Globus pallidus (tissue), 1 donor: ENCODE measurements around the gene BIRC2.

Experiments used
- DNase-seq: peaks from one replicate; pipeline ENCODE4 v3.0.0-alpha.2; 2015; ENCODE audit warnings: low spot score

Gene BIRC2

GRCh38 chr11:102402548-102402947, 55.5 kb downstream of the BIRC2 start:
- no peak for DNase-seq

GRCh38 chr11:102405501-102405900, 58.5 kb downstream of the BIRC2 start:
- DNase-seq = peak; percentile 61

GRCh38 chr11:102406099-102406498, 59.1 kb downstream of the BIRC2 start:
- no peak for DNase-seq

- no peak for DNase-seq
These were observed 60.9 kb downstream of the BIRC2 start for GRCh38 chr11:102407901-102408300.

- DNase-seq = no peak
These were observed 61.3 kb downstream of the BIRC2 start for GRCh38 chr11:102408339-102408738.

- DNase-seq = no peak
These were observed 63.4 kb downstream of the BIRC2 start for GRCh38 chr11:102410382-102410784.

- DNase-seq = no peak
These were observed 64.1 kb downstream of the BIRC2 start for GRCh38 chr11:102411142-102411541.

DNA sequence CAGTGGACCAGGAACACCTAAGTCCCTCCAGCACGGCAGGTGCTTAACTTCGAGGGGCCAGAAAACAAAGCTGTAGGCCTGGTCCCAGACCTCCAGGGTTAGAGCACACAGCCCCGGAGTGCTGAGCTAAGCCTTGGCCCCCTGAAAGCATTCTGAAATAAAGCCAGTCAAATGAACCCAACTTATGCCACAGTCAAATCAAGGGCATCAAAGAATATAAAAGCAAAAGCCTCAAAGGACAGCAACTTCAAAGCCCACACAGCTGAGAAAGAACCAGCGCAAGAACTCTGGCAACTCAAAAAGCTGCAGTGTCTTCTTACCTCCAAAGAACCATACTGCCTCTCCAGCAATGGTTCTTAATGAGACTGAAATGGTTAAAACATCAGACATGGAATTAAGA, 66.5 kb downstream of the BIRC2 start:
- DNase-seq = no peak

DNA sequence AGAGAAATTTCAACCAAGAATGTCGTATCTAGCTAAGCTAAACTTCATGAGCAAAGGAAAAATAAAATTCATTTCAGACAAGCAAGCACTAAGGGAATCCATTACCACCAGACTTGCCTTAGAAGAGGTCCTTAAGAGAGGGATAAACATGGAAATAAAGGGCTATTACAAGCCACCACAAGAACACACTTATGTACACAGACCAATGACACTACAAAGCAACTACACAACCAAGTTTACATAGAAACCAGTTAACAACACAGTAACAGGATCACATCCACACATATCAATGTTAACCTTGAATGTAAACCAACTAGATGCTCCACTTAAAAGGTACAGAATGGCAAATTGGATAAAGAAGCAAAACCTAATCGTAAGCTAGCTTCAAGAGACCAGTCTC, 67.5 kb downstream of the BIRC2 start:
- DNase-seq = no peak

DNA sequence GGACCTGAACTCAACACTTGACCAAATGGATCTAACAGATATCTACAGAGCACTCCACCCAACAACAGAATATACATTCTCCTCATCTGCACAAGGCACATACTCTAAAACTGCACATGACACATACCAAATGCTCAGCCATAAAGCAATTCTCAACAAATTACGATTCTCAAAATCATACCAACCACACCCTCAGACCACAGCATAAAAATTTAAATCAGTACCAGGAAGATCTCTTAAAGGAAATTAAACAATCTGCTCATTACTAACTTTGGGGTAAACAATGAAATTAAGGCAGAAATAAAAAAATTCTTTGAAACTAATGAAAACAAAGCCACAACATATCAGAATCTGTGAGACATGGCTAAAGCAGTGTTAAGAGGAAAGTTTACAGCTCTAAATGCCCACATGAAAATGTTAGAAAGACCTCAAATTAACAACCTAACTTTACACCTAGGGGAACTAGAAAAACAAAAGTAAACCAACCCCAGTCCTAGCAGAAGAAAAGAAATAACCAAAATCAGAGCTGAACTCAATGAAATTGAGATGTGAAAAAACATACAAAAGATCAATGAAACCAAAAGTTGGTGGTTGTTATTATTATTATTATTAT, 68.4 kb downstream of the BIRC2 start:
- no peak for DNase-seq

DNA sequence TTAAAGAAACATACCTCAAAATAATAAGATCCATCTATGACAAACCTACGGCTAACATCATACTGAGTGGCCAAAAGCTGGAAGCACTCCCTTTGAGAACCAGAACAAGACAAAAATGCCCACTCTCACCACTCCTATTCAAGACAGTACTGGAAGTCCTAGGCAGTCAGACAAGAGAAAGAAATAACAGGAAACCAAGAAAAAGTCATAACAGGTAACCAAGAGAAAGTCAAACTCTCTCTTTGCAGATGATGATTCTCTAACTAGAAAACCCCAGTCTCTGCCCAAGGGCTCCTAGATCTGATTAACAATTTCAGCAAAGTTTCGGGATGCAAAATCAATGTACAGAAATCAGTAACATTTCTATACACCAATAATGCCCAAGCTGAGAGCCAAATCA, 70.0 kb downstream of the BIRC2 start:
- no peak for DNase-seq

- no peak for DNase-seq
These were observed 72.2 kb downstream of the BIRC2 start for GRCh38 chr11:102419181-102419580.

- DNase-seq = no peak
These were observed 73.5 kb downstream of the BIRC2 start for GRCh38 chr11:102420547-102420946.

DNA sequence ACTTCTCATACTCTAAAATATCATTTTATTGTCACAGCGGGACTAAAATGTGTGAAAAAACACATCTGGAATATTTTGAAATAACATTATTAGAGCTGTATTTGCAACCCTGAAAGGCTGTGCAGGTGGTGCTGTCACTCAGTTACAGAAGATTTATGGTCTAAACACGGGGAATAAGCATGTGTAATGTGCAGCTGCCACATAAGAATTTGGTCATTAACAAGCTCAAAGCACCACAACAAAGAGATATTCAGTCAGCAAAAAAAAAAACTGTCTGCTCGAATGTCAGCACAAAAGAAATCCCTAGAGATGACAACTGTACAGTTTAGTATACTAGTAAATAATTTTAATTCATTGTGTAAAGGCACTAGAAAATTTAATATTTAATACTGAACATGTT, 74.2 kb downstream of the BIRC2 start:
- DNase-seq = peak; percentile 90

DNA sequence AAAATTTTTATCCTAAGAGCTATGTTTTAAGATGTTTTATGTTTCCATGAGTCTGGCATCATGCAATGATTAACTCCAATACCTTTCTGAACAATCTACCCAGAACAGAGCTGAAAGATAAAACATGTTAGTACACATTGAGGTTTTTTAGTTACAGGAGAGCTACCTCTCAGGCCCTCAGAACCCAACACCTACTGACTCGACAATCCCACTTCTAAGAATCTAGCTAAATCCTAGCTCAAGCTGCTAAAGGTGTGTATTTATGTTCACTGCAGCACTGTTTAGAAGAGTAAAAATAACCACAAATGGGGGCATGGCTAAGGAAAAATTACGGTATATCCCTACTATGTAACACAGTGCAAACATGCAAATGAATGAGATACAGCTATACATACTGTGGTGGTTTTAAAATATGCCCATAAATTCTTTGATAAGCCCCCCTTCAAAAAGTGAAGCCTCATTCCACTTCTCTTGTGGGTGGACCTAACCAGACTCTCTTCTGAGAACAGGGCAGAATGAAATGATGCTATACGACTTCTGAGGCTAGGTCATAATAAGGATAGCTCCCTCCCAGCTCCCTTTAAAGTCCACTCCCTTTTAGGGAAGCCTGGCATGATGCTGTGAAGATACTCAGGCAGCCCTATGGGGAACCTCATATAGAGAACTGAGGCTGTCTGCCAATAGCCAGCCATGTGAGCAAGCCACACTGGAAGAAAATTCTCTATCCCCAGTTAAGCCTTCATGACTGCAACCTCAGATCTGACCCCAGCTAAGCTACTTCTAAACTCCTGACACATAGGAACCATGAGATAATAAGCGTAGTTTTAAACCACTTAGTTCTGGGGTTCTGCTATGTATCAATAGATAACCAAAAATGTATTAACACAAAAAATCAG, 76.1 kb downstream of the BIRC2 start:
- peak; percentile 75 for DNase-seq

GRCh38 chr11:102423936-102424335, 76.9 kb downstream of the BIRC2 start:
- no peak for DNase-seq

DNA sequence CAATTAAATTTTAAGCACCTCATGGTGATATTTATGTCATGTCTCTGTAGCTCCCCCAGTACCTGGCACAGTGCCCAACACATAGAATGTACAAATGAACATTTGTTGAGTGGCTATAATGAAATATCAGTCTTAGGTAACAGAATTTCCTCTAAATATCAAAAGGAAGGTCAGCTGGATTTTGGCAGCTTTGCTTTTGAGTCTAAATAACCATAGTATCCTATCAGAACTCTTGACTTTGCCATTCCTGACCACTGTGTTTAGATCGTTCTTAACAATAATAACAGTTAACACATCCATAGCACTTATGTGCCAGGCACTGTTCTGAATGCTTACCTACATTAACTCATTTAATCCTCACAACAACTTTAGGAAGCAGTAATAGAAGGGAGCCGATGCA, 79.0 kb downstream of the BIRC2 start:
- peak; percentile 36 for DNase-seq

DNA sequence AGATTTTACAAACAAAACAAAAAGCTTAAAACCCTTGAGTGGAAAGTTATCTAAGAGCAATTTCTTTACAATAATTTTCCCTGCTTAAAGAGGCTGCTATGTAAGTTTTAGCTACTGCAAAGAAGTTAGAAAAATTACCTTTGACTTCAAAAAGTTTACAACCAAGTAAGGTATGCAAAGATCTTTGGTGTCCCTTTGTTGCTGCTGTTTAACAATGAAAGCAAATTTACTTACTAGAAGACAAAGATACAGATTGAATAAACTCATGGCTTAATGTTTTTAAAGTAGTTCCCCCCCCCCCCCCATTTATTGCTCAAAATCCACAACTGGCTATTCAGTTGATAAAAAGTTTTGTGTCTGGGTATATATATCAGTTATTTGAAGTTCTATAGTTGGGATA, 79.6 kb downstream of the BIRC2 start:
- peak; percentile 43 for DNase-seq

DNA sequence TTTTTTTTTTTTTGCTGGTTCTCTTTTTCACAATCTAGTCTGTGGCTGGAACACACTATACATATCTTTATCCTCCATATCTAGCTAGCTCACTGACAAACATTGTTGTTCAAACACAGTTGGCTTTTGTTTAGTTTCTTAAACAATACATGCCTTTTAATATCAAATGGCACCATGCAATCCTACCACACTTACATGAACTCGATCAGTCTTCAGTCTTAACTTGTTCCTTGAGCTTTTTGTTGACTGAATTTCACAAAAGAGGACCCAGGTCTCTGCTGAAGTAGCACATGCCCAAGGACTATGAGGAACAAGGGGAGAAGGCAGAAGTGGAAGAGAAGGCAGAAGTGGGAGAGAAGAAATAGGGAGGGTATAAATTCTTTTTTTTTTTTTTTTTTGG, 80.1 kb downstream of the BIRC2 start:
- DNase-seq = peak; percentile 86
